Liver (tissue), 9 donors: ENCODE data around the gene LXN. TPM values are rescaled to one million over a fixed set of nuclear protein-coding genes. Genes with fewer than 3 reads are reported as not detected.

Experiments used
- DNase-seq: peaks from one replicate; pipeline ENCODE4 v3.0.0-alpha.2; 2017; ENCODE audit warnings: low spot score
- H3K27ac ChIP-seq, 2 donors: one replicate each; pipeline ENCODE4 v1.7.0; 2013; ENCODE audit warnings: inconsistent platforms in 2 of 2, low read length in 2 of 2, control low read depth in 1 of 2, low read depth in 1 of 2, mild to moderate bottlenecking in 1 of 2
- H3K27me3 ChIP-seq, 4 donors: one replicate each; pipeline versions ENCODE4 v1.6.1 to v1.7.0; 2013; ENCODE audit warnings: low read length in 3 of 4, inconsistent platforms in 1 of 4, mild to moderate bottlenecking in 1 of 4, moderate library complexity in 1 of 4; ENCODE audit not compliant: control insufficient read depth in 4 of 4, insufficient read depth in 4 of 4
- H3K36me3 ChIP-seq, 4 donors: one replicate each; pipeline versions ENCODE4 v1.6.1 to v1.7.0; 2013; ENCODE audit warnings: low read length in 3 of 4, mild to moderate bottlenecking in 3 of 4, low read depth in 1 of 4, moderate library complexity in 1 of 4; ENCODE audit not compliant: control insufficient read depth in 4 of 4, insufficient read depth in 3 of 4
- H3K4me1 ChIP-seq, 4 donors: one replicate each; pipeline versions ENCODE4 v1.6.1 to v1.7.0; 2013; ENCODE audit warnings: low read length in 3 of 4, mild to moderate bottlenecking in 3 of 4, moderate library complexity in 1 of 4; ENCODE audit not compliant: control insufficient read depth in 4 of 4, insufficient read depth in 4 of 4
- H3K4me3 ChIP-seq, 3 donors: one replicate each; pipeline versions ENCODE4 v1.6.1 to v1.7.0; 2013; ENCODE audit warnings: low read length in 3 of 3, control low read depth in 1 of 3, low read depth in 1 of 3, mild to moderate bottlenecking in 1 of 3
- H3K9ac ChIP-seq, 2 donors: one replicate each; pipeline ENCODE4 v1.7.0; 2013; ENCODE audit warnings: low read length in 2 of 2, mild to moderate bottlenecking in 2 of 2, moderate library complexity in 2 of 2, control low read depth in 1 of 2, low read depth in 1 of 2
- H3K9me3 ChIP-seq, 4 donors: one replicate each; pipeline versions ENCODE4 v1.6.1 to v1.7.0; 2013; ENCODE audit warnings: low read length in 3 of 4; ENCODE audit not compliant: control insufficient read depth in 4 of 4
- FOXA2 ChIP-seq: IDR thresholded peaks from 2 replicates; pipeline ENCODE4 v1.6.1; 2016; ENCODE audit warnings: antibody characterized with exemption
- GABPA ChIP-seq, 2 donors: IDR thresholded peaks in 1 of 2; conservative IDR thresholded peaks in 1 of 2; 2 replicates each; pipeline ENCODE4 v1.6.1; 2016; ENCODE audit warnings: antibody characterized with exemption in 2 of 2, mild to moderate bottlenecking in 1 of 2, moderate library complexity in 1 of 2
- HNF4G ChIP-seq: IDR thresholded peaks from 2 replicates; pipeline ENCODE4 v1.6.1; 2016; ENCODE audit warnings: antibody characterized with exemption
- JUND ChIP-seq, 2 donors: IDR thresholded peaks; 2 replicates each; pipeline ENCODE4 v1.6.1; 2016; ENCODE audit warnings: antibody characterized with exemption in 2 of 2
- NR2F2 ChIP-seq: IDR thresholded peaks from 2 replicates; pipeline ENCODE4 v1.6.1; 2016; ENCODE audit warnings: antibody characterized with exemption
- RAD21 ChIP-seq, 2 donors: IDR thresholded peaks; 2 replicates each; pipeline ENCODE4 v1.6.1; 2016; ENCODE audit warnings: antibody characterized with exemption in 2 of 2, mild to moderate bottlenecking in 2 of 2
- RXRA ChIP-seq, 2 donors: IDR thresholded peaks; 2 replicates each; pipeline ENCODE4 v1.6.1; 2017 to 2018; ENCODE audit warnings: antibody characterized with exemption in 2 of 2, mild to moderate bottlenecking in 1 of 2
- SP1 ChIP-seq: IDR thresholded peaks from 2 replicates; pipeline ENCODE4 v1.6.1; 2018; ENCODE audit warnings: antibody characterized with exemption, mild to moderate bottlenecking
- YY1 ChIP-seq: IDR thresholded peaks from 2 replicates; pipeline ENCODE4 v1.6.1; 2016; ENCODE audit warnings: antibody characterized with exemption, mild to moderate bottlenecking
- WGBS: extraction: QIAGEN DNeasy Blood & Tissue Kit; methylation state at CpG from one replicate; pipeline ENCODE4 v1.1.7; 2013; 5-methylcytosine and 5-hydroxymethylcytosine counted together
- polyA plus RNA-seq, 2 donors: library from polyadenylated mRNA; stranded (reverse) in 1 of 2; unstranded in 1 of 2; fragments of 200-250 nt in 1 of 2; fragments of >200 nt in 1 of 2; fragmentation: Nextera tagmentation in 1 of 2; extraction: Ambion mirVana in 1 of 2; gene quantifications; one replicate each; pipeline versions ENCODE4 v1.2.1 to v1.2.3, GENCODE V29; 2013 to 2015
- total RNA-seq, 2 donors: library from RNA; depleted of rRNA; stranded (reverse); fragments of >200 nt; gene quantifications; one replicate each; pipeline ENCODE4 v1.2.3, GENCODE V29; 2014
- TF ChIP-seq, protein P1 (sequence below): fragments of 150-350 bp; IDR thresholded peaks from 2 replicates; pipeline ENCODE4 v1.5.1; 2017; ENCODE audit warnings: improper control_type of control experiment, low read depth, low read length; ENCODE audit not compliant: missing input control
- TF ChIP-seq, protein P2 (sequence below): IDR thresholded peaks from 2 replicates; pipeline ENCODE4 v1.6.1; 2016; ENCODE audit warnings: antibody characterized with exemption
- TF ChIP-seq, protein P3 (sequence below): IDR thresholded peaks from 2 replicates; pipeline ENCODE4 v1.6.1; 2016; ENCODE audit warnings: antibody characterized with exemption
- TF ChIP-seq, protein P4 (sequence below): IDR thresholded peaks from 2 replicates; pipeline ENCODE4 v1.6.1; 2016; ENCODE audit warnings: antibody characterized with exemption
- donor health status: healthy.
- donor health status: healthy.
- donor health status: healthy.
- donor health status: healthy.
- donor health status: healthy.

LXN gene
- total and polyA plus RNA-seq, 4 donors: 1.7 to 52.2 (median 2.6) TPM

GRCh38 chr3:158660711-158661110 lies 11.7 kb downstream of the LXN start (continued):
- TF ChIP-seq, protein P1, sequence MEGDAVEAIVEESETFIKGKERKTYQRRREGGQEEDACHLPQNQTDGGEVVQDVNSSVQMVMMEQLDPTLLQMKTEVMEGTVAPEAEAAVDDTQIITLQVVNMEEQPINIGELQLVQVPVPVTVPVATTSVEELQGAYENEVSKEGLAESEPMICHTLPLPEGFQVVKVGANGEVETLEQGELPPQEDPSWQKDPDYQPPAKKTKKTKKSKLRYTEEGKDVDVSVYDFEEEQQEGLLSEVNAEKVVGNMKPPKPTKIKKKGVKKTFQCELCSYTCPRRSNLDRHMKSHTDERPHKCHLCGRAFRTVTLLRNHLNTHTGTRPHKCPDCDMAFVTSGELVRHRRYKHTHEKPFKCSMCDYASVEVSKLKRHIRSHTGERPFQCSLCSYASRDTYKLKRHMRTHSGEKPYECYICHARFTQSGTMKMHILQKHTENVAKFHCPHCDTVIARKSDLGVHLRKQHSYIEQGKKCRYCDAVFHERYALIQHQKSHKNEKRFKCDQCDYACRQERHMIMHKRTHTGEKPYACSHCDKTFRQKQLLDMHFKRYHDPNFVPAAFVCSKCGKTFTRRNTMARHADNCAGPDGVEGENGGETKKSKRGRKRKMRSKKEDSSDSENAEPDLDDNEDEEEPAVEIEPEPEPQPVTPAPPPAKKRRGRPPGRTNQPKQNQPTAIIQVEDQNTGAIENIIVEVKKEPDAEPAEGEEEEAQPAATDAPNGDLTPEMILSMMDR: no peak
- TF ChIP-seq, protein P2, sequence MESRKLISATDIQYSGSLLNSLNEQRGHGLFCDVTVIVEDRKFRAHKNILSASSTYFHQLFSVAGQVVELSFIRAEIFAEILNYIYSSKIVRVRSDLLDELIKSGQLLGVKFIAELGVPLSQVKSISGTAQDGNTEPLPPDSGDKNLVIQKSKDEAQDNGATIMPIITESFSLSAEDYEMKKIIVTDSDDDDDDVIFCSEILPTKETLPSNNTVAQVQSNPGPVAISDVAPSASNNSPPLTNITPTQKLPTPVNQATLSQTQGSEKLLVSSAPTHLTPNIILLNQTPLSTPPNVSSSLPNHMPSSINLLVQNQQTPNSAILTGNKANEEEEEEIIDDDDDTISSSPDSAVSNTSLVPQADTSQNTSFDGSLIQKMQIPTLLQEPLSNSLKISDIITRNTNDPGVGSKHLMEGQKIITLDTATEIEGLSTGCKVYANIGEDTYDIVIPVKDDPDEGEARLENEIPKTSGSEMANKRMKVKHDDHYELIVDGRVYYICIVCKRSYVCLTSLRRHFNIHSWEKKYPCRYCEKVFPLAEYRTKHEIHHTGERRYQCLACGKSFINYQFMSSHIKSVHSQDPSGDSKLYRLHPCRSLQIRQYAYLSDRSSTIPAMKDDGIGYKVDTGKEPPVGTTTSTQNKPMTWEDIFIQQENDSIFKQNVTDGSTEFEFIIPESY: no peak
- no peak for TF ChIP-seq FOXA2

GRCh38 chr3:158659454-158660237 lies 12.8 kb downstream of the LXN start:
- H3K9ac ChIP-seq: no peak overlapping the region
- peaks cover 0 to 3% (median 0%) of the 10 kb centered on the region in 4 donors for H3K4me1 ChIP-seq
- no peak overlapping the region for H3K27ac ChIP-seq
- no peaks in the 10 kb centered on the region for H3K9me3 ChIP-seq
- 57% methylated on average over 7 of the region's 7 CpGs for WGBS
- H3K27me3 ChIP-seq: no peaks in the 10 kb centered on the region
- peaks cover 0 to 53% (median 36%) of the 10 kb centered on the region in 4 donors for H3K36me3 ChIP-seq
- TF ChIP-seq, protein P1: peak; percentile 65
- TF ChIP-seq SP1: no peak
- TF ChIP-seq NR2F2: peak; percentile 10
- TF ChIP-seq, protein P3, sequence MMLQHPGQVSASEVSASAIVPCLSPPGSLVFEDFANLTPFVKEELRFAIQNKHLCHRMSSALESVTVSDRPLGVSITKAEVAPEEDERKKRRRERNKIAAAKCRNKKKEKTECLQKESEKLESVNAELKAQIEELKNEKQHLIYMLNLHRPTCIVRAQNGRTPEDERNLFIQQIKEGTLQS: no peak
- no peak for TF ChIP-seq RXRA (IDR thresholded peaks at IDR 0.05)
- no peak for TF ChIP-seq JUND (IDR thresholded peaks at IDR 0.05)
- TF ChIP-seq, protein P4, sequence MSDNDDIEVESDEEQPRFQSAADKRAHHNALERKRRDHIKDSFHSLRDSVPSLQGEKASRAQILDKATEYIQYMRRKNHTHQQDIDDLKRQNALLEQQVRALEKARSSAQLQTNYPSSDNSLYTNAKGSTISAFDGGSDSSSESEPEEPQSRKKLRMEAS: no peak
- no peak for TF ChIP-seq YY1
- no peak for TF ChIP-seq HNF4G
- peak; percentile 74 to 83 for TF ChIP-seq RAD21 (IDR thresholded peaks at IDR 0.05)
- TF ChIP-seq GABPA (IDR thresholded peaks at IDR 0.05 in 1 of 2, conservative IDR thresholded peaks at IDR 0.05 in 1 of 2): no peak
- DNase-seq: peak; percentile 63
- no peak overlapping the region for H3K4me3 ChIP-seq
